Stimulated activated CD4-positive, alpha-beta T cell treated with anti-CD3 and anti-CD28 coated beads, Interleukin-4, amount 100 ng/mL, for 4 hours (primary cell): Measurements from ENCODE around the gene CRYL1.

Source experiments
- DNase-seq, 2 experiments: peaks; one replicate each; pipeline ENCODE4 v3.0.0-alpha.2; 2020

CRYL1 gene

GRCh38 chr13:20362484-20363041, 163.1 kb downstream of the CRYL1 start:
- no peak for DNase-seq

DNA sequence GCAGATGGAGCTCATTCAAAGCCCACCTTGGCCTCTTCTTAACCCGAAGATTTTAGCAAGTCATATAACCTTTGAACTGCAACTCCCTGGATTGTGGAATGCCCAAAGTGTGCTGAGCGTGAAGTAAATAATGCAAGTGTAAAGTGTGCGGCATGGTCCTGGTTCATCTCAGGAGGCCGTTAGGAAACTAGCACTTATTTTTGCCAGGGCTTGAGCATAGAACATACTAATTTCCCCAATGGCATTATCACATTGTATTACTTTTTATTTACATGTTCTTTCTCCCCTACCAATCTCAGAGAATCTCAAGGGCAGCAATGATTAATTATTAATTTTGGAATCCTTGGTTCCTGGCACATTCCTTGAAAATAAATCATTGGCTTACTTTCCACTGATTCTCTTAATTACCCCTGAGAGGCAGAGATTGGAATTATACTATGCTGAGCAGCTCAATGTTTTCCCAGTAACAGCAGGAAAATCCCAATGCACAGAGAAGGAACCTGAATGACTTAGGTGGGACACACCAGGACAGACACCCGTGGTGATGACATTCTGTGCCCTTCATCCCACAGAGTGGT, 164.7 kb downstream of the CRYL1 start:
- no peak for DNase-seq

DNA sequence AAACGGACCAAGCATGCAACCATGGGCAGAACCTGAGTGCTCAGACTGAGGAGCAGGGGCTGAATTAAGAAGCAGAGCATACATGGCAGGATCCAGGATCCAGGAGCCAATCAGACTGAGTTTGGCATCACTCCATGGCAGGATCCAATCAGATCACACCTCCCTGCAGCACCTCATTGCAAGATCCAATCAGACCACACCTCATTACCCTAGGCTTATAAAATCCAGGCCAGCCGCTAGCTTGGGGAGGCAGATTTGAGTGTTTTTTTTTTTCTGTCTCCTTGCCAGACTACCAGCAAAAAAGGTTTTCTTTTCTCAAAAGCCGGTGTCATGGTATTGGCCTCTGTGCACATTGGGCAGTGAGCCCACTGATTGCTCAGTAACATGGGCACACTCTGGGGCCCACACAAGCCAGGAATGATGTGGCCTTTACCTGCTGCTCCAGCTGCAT, 165.6 kb downstream of the CRYL1 start:
- DNase-seq = no peak

GRCh38 chr13:20359335-20359734, 166.3 kb downstream of the CRYL1 start:
- no peak for DNase-seq

- no peak for DNase-seq
These were observed 167.6 kb downstream of the CRYL1 start for GRCh38 chr13:20358022-20358421.

DNA sequence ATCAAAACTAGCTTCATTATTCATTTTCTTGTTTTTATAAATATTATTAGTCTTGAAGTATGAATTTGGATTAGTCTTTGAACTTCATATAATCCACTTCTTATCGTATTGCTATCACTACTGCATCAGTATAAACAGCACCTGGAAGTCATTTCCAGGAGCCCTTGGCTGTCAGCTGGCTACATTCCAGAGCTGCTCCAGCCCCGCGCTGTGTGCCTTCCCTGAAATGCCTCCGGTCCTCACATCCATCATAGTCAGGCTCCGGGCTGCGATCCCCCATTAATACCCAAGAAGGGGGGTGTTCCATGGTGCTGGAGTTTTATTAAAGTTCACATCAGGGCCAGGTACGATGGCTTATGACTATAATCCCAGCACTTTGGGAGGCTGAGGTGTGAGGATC, 169.2 kb downstream of the CRYL1 start:
- no peak for DNase-seq

GRCh38 chr13:20354722-20355121, 170.9 kb downstream of the CRYL1 start:
- no peak for DNase-seq

GRCh38 chr13:20353973-20354372, 171.7 kb downstream of the CRYL1 start:
- no peak for DNase-seq
